SK-N-MC (cell line): Measurements from ENCODE around the gene SPRING1.

Experiments used
- DNase-seq: peaks from one replicate; pipeline ENCODE4 v3.0.0-alpha.2; 2011; ENCODE audit warnings: low read depth, low spot score
- H3K27ac ChIP-seq: fragments of 200-600 bp; sonication (generic); 2 replicates; pipeline ENCODE4 v1.5.1; 2016; ENCODE audit warnings: mixed run types
- H3K36me3 ChIP-seq: fragments of 200-600 bp; sonication (generic); 2 replicates; pipeline ENCODE4 v1.6.1; 2017; ENCODE audit warnings: antibody characterized with exemption, low read length, mixed read lengths; ENCODE audit not compliant: insufficient read depth
- H3K4me3 ChIP-seq: fragments of 200-600 bp; sonication (generic); 2 replicates; pipeline ENCODE4 v1.5.1; 2016
- H3K9ac ChIP-seq: fragments of 200-600 bp; sonication (generic); 2 replicates; pipeline ENCODE4 v1.8.0; 2017; ENCODE audit warnings: mixed run types, mixed read lengths; ENCODE audit not compliant: insufficient read length
- H3K9me3 ChIP-seq: fragments of 200-600 bp; sonication (generic); 2 replicates; pipeline ENCODE4 v1.6.1; 2017; ENCODE audit warnings: low read depth, mild to moderate bottlenecking, antibody characterized with exemption, low read length, moderate library complexity, mixed read lengths
- EZH2 ChIP-seq: fragments of 200-600 bp; sonication (generic); IDR thresholded peaks from one replicate; pipeline ENCODE4 v1.6.1; 2017; ENCODE audit warnings: antibody characterized with exemption
- FOXP2 ChIP-seq: optimal IDR thresholded peaks from 2 replicates; pipeline ENCODE3; 2011; ENCODE audit warnings: mild to moderate bottlenecking, moderate library complexity; ENCODE audit not compliant: insufficient read depth; ENCODE audit errors: extremely low read length, control extremely low read depth
- POLR2AphosphoS5 ChIP-seq: IDR thresholded peaks from 2 replicates; pipeline ENCODE4 v1.6.1; 2012; ENCODE audit warnings: mild to moderate bottlenecking, low read depth, low read length, borderline replicate concordance

SPRING1 gene

DNA sequence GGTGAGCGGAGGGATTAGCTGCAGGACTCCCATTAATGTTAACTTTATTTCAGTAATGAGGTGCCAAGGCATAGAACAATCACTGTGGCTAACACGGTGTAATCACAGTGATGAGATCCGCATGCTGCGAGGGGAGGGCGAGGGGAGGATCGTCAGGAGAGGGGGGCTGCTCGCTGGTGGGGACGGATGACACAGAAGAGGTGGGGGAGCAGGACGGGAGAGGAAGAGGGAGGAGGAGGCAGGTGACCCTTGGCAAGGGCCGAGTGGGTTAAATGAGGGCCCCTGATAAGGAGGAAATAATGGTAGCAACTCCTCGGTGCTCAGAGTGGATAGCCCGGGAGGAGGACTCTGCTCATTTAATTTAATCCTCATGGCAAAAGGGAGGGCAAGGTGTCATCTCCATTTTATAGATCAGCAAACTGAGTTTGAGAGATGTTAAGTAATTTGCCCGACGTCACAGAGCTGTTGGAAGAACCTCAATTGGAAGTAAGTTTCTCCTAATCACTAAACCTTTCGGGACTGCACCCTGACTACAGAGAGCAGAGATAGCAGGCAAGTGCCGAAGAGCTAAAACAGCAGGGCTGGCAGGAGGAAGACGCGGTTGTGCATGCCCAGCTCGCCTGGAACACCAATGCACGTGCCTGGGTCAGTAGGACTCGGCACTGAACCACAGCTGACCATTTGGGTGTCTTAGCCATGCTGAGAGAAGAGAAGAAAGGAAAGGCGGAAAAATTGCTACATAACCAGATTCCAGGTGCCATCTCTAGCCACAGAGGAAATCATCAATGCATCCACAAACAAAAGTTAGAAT lies 43.0 kb downstream of the SPRING1 start:
- H3K4me3 ChIP-seq, result no peak overlapping the region
- H3K36me3 ChIP-seq, result no peaks in the 10 kb centered on the region
- no peak overlapping the region for H3K27ac ChIP-seq
- no peak for DNase-seq
- no peak for TF ChIP-seq FOXP2
- no peak for TF ChIP-seq EZH2
- no peak for TF ChIP-seq POLR2AphosphoS5
- H3K9ac ChIP-seq, result no peak overlapping the region
- no peaks in the 10 kb centered on the region for H3K9me3 ChIP-seq

DNA sequence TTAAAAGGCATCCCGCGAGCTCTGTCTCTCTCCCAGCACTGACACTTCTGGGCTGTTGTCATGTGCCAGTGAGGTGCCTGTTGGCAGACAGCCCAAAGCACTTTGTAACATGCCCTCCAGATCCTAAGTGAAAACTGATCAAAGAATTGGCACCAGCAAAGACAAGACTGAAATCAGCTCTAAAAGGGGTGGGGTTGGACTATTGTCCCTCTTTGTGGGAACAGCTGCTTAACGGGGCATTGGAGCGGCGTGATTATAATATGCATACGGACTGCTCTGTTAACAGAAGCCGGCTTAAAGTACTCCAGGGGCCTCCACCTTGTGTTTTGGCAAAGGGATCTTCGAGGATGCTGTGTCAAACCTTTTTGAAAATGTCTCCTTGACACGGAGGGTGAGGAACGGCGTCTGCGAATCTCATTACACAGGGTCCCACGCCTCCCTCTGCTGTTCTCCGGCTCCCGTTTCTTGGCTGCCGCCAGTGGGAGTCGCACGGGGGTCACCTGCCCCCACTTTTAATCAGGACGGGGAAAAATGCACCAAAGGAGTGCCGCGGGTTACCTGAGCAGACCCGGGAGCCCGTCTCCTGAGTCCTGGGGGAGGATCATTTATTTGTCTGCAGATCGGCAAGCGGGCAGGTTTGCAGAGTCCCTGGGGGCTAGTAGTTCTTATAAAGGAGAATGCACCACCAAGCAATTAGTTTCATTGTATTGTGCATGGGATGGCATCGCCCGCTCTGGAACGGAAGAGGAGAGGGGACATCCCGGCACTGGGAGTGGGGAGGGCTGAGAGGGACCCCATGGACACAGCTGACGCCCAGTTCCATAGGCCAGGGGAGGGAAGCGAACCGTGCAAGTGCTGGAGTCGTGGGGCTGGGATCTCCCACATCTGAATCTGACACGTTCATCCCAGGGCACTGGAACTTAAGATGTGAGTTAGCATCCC lies 44.3 kb downstream of the SPRING1 start:
- DNase-seq, result no peak
- TF ChIP-seq POLR2AphosphoS5 (no peak), EZH2 (no peak), FOXP2 (no peak)
- Histone ChIP-seq H3K4me3 (peak overlapping the region; percentile 67), H3K9me3 (no peaks in the 10 kb centered on the region), H3K9ac (no peak overlapping the region), H3K36me3 (no peaks in the 10 kb centered on the region), H3K27ac (no peak overlapping the region)

DNA sequence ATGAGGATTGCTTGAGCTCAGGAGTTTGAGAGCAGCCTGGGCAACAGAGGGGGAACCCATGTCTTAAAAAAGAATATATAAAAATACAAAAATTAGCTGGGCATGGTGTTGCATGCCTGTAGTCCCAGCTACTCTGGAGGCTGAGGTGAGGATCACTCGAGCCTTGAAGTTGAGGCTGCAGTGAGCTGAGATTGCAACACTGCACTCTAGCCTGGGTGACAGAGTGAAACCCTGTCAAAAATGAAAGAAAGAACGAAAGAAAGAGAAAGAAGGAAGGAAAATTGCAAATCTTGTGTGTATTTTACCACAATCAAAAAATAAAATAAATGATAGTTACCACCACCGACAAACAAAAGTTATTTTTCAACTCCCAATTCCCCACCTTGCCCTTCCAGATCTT lies 45.3 kb downstream of the SPRING1 start:
- H3K27ac ChIP-seq, result no peak overlapping the region
- TF ChIP-seq FOXP2 (no peak), POLR2AphosphoS5 (no peak), EZH2 (no peak)
- H3K9ac ChIP-seq, result no peak overlapping the region
- H3K36me3 ChIP-seq, result no peaks in the 10 kb centered on the region
- DNase-seq, result no peak
- H3K4me3 ChIP-seq, result no peak overlapping the region
- no peaks in the 10 kb centered on the region for H3K9me3 ChIP-seq

DNA sequence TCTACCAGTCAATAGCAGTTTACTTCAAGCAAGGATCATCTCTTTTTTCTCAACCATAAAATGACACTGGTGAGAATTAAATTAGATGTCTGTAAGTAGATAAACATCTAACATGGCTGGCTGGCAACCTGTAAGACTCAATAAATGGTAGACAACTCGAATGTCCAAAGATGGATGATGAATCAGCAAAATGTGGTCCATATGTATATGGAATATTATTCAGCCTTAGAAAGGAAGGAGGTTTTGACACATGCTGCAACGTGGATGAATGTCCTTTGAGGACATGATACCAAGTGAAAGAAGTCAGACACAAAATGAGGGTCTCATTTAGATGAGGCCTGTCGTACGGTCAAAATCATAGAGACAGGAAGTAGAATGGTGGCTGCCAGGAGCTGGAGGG lies 46.2 kb downstream of the SPRING1 start:
- no peak for DNase-seq
- H3K9ac ChIP-seq, result no peak overlapping the region
- no peaks in the 10 kb centered on the region for H3K36me3 ChIP-seq
- H3K4me3 ChIP-seq, result no peak overlapping the region
- no peaks in the 10 kb centered on the region for H3K9me3 ChIP-seq
- no peak overlapping the region for H3K27ac ChIP-seq
- TF ChIP-seq EZH2 (no peak), POLR2AphosphoS5 (no peak), FOXP2 (no peak)

GRCh38 chr12:116691205-116691604 lies 46.7 kb downstream of the SPRING1 start:
- no peaks in the 10 kb centered on the region for H3K36me3 ChIP-seq
- H3K9me3 ChIP-seq, result no peaks in the 10 kb centered on the region
- H3K9ac ChIP-seq, result no peak overlapping the region
- TF ChIP-seq EZH2 (no peak), FOXP2 (no peak), POLR2AphosphoS5 (no peak)
- no peak for DNase-seq
- H3K27ac ChIP-seq, result no peak overlapping the region
- H3K4me3 ChIP-seq, result no peak overlapping the region

GRCh38 chr12:116689979-116690744 lies 47.7 kb downstream of the SPRING1 start:
- TF ChIP-seq FOXP2 (no peak), EZH2 (no peak), POLR2AphosphoS5 (no peak)
- no peak overlapping the region for H3K4me3 ChIP-seq
- DNase-seq, result no peak
- H3K9ac ChIP-seq, result no peak overlapping the region
- H3K27ac ChIP-seq, result no peak overlapping the region
- no peaks in the 10 kb centered on the region for H3K9me3 ChIP-seq
- no peaks in the 10 kb centered on the region for H3K36me3 ChIP-seq

- no peaks in the 10 kb centered on the region for H3K36me3 ChIP-seq
- no peak overlapping the region for H3K9ac ChIP-seq
- no peaks in the 10 kb centered on the region for H3K9me3 ChIP-seq
- no peak overlapping the region for H3K4me3 ChIP-seq
- no peak for DNase-seq
- H3K27ac ChIP-seq, result no peak overlapping the region
- no peak for TF ChIP-seq EZH2
Observed at GRCh38 chr12:116689521-116689920, 48.3 kb downstream of the SPRING1 start.
